WTC11 (cell line): ENCODE data around the gene B3GALNT2. TPM values are rescaled to one million over a fixed set of nuclear protein-coding genes. Genes with fewer than 3 reads are reported as not detected.

Experiments used
- ATAC-seq: fragments of 200-7000 bp; cut with Tn5 transposase; 2 replicates; pipeline ENCODE4 v1.10.0; 2021; ENCODE audit warnings: mild to moderate bottlenecking, moderate library complexity
- CTCF ChIA-PET: fragments of 300-600 bp; sonication (Branson Sonifier 250); formaldehyde crosslinking; loops from one replicate; lab custom pipeline; 2021; ENCODE audit warnings: antibody characterized with exemption; lab: Charles Lee
- POLR2A ChIA-PET: fragments of 350-600 bp; sonication (Branson Sonifier 250); formaldehyde crosslinking; loops from one replicate; lab custom pipeline; 2021; ENCODE audit warnings: antibody characterized with exemption; lab: Charles Lee
- DNase-seq: peaks from one replicate; pipeline ENCODE4 v3.0.0; 2021; ENCODE audit warnings: low spot score
- H3K27ac Mint-ChIP-seq: 2 replicates; pipeline ENCODE4 v1.8.0; 2021; ENCODE audit warnings: mixed read lengths
- H3K27me3 Mint-ChIP-seq: 2 replicates; pipeline ENCODE4 v1.8.0; 2021; ENCODE audit warnings: low read depth, mild to moderate bottlenecking, moderate library complexity, mixed read lengths
- H3K36me3 Mint-ChIP-seq: 2 replicates; pipeline ENCODE4 v1.8.0; 2021; ENCODE audit warnings: mixed read lengths
- H3K4me1 Mint-ChIP-seq: 2 replicates; pipeline ENCODE4 v1.8.0; 2022; ENCODE audit warnings: mixed read lengths
- H3K4me3 Mint-ChIP-seq: 2 replicates; pipeline ENCODE4 v1.8.0; 2021; ENCODE audit warnings: mild to moderate bottlenecking, moderate library complexity, mixed read lengths
- H3K9me3 Mint-ChIP-seq: 2 replicates; pipeline ENCODE4 v1.8.0; 2021; ENCODE audit warnings: mixed read lengths
- ATF2 ChIP-seq: sonication (generic); formaldehyde crosslinking; IDR thresholded peaks from 2 replicates; pipeline ENCODE4 v1.8.1; 2022; ENCODE audit warnings: low read depth, missing genetic modification reagents, borderline replicate concordance
- NR3C1 ChIP-seq: sonication (generic); formaldehyde crosslinking; conservative IDR thresholded peaks from 2 replicates; pipeline ENCODE4 v1.8.1; 2023; ENCODE audit warnings: low read depth, mild to moderate bottlenecking, missing genetic modification reagents
- SMAD4 ChIP-seq: sonication (generic); formaldehyde crosslinking; IDR thresholded peaks from 2 replicates; pipeline ENCODE4 v1.8.0; 2022; ENCODE audit warnings: mild to moderate bottlenecking, missing genetic modification reagents
- SOX15 ChIP-seq: fragments of 250-450 bp; sonication (Bioruptor Pico); IDR thresholded peaks from 2 replicates; pipeline ENCODE4 v1.9.0; 2021; ENCODE audit warnings: mild to moderate bottlenecking
- ZMAT4 ChIP-seq: fragments of 250-450 bp; sonication (Bioruptor Pico); IDR thresholded peaks from 2 replicates; pipeline ENCODE4 v1.9.0; 2021; ENCODE audit warnings: mild to moderate bottlenecking
- ZNF232 ChIP-seq: sonication (generic); formaldehyde crosslinking; IDR thresholded peaks from 2 replicates; pipeline ENCODE4 v1.8.0; 2022; ENCODE audit warnings: mild to moderate bottlenecking, missing genetic modification reagents
- ZNF281 ChIP-seq: sonication (generic); formaldehyde crosslinking; IDR thresholded peaks from 2 replicates; pipeline ENCODE4 v1.8.0; 2023; ENCODE audit warnings: mild to moderate bottlenecking, missing genetic modification reagents
- ZNF396 ChIP-seq: fragments of 250-450 bp; sonication (Bioruptor Pico); IDR thresholded peaks from 2 replicates; pipeline ENCODE4 v1.8.0; 2021; ENCODE audit warnings: mild to moderate bottlenecking, moderate library complexity, borderline replicate concordance
- ZNF671 ChIP-seq: fragments of 250-450 bp; sonication (Bioruptor Pico); IDR thresholded peaks from 2 replicates; pipeline ENCODE4 v1.8.0; 2021; ENCODE audit warnings: mild to moderate bottlenecking
- total RNA-seq: library from RNA; stranded (reverse); gene quantifications from 3 replicates; pipeline ENCODE4 v1.2.3, GENCODE V29; 2021
- TF ChIP-seq, protein P1 (sequence below): sonication (generic); formaldehyde crosslinking; IDR thresholded peaks from 2 replicates; pipeline ENCODE4 v1.8.1; 2022; ENCODE audit warnings: mild to moderate bottlenecking, moderate library complexity, missing genetic modification reagents
- TF ChIP-seq, protein P2 (sequence below): sonication (generic); formaldehyde crosslinking; IDR thresholded peaks from 2 replicates; pipeline ENCODE4 v1.8.1; 2022; ENCODE audit warnings: missing genetic modification reagents, borderline replicate concordance
- TF ChIP-seq, protein P3 (sequence below): sonication (generic); formaldehyde crosslinking; IDR thresholded peaks from 2 replicates; pipeline ENCODE4 v1.8.0; 2023; ENCODE audit warnings: missing genetic modification reagents, mild to moderate bottlenecking, borderline replicate concordance

B3GALNT2 gene
- total RNA-seq, 1 experiment from 2014 or later, result 41.7 TPM

GRCh38 chr1:235442788-235443429 lies 61.3 kb downstream of the B3GALNT2 start:
- no peaks in the 10 kb centered on the region for H3K27me3 Mint-ChIP-seq
- no peak overlapping the region for H3K27ac Mint-ChIP-seq
- ChIA-PET POLR2A (interaction anchor here (0.5 to 0.6 kb wide), 2 partner anchors 221 to 337 kb away, joined by 3 read pairs; no protein-coding TSS in a partner anchor), CTCF (no interaction called here)
- H3K4me1 Mint-ChIP-seq, result no peaks in the 10 kb centered on the region
- DNase-seq, result no peak
- H3K4me3 Mint-ChIP-seq, result no peak overlapping the region
- ATAC-seq, result no peak
- no peak for TF ChIP-seq ZNF281
- no peak for TF ChIP-seq ZMAT4
- TF ChIP-seq, protein P1, sequence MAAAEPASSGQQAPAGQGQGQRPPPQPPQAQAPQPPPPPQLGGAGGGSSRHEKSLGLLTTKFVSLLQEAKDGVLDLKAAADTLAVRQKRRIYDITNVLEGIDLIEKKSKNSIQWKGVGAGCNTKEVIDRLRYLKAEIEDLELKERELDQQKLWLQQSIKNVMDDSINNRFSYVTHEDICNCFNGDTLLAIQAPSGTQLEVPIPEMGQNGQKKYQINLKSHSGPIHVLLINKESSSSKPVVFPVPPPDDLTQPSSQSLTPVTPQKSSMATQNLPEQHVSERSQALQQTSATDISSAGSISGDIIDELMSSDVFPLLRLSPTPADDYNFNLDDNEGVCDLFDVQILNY (CRISPR knock-in tag), result no peak
- no peak for TF ChIP-seq ZNF396 (CRISPR knock-in tag)
- TF ChIP-seq, protein P2, sequence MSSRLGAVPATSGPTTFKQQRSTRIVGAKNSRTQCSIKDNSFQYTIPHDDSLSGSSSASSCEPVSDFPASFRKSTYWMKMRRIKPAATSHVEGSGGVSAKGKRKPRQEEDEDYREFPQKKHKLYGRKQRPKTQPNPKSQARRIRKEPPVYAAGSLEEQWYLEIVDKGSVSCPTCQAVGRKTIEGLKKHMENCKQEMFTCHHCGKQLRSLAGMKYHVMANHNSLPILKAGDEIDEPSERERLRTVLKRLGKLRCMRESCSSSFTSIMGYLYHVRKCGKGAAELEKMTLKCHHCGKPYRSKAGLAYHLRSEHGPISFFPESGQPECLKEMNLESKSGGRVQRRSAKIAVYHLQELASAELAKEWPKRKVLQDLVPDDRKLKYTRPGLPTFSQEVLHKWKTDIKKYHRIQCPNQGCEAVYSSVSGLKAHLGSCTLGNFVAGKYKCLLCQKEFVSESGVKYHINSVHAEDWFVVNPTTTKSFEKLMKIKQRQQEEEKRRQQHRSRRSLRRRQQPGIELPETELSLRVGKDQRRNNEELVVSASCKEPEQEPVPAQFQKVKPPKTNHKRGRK, result no peak
- TF ChIP-seq SMAD4 (CRISPR knock-in tag), result no peak
- TF ChIP-seq ZNF232 (CRISPR knock-in tag), result no peak
- no peak for TF ChIP-seq ATF2 (CRISPR knock-in tag)
- TF ChIP-seq NR3C1 (CRISPR knock-in tag), result no peak
- TF ChIP-seq, protein P3, sequence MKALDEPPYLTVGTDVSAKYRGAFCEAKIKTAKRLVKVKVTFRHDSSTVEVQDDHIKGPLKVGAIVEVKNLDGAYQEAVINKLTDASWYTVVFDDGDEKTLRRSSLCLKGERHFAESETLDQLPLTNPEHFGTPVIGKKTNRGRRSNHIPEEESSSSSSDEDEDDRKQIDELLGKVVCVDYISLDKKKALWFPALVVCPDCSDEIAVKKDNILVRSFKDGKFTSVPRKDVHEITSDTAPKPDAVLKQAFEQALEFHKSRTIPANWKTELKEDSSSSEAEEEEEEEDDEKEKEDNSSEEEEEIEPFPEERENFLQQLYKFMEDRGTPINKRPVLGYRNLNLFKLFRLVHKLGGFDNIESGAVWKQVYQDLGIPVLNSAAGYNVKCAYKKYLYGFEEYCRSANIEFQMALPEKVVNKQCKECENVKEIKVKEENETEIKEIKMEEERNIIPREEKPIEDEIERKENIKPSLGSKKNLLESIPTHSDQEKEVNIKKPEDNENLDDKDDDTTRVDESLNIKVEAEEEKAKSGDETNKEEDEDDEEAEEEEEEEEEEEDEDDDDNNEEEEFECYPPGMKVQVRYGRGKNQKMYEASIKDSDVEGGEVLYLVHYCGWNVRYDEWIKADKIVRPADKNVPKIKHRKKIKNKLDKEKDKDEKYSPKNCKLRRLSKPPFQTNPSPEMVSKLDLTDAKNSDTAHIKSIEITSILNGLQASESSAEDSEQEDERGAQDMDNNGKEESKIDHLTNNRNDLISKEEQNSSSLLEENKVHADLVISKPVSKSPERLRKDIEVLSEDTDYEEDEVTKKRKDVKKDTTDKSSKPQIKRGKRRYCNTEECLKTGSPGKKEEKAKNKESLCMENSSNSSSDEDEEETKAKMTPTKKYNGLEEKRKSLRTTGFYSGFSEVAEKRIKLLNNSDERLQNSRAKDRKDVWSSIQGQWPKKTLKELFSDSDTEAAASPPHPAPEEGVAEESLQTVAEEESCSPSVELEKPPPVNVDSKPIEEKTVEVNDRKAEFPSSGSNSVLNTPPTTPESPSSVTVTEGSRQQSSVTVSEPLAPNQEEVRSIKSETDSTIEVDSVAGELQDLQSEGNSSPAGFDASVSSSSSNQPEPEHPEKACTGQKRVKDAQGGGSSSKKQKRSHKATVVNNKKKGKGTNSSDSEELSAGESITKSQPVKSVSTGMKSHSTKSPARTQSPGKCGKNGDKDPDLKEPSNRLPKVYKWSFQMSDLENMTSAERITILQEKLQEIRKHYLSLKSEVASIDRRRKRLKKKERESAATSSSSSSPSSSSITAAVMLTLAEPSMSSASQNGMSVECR (CRISPR knock-in tag), result no peak
- TF ChIP-seq SOX15 (CRISPR knock-in tag), result no peak
- no peak for TF ChIP-seq ZNF671 (CRISPR knock-in tag)
- H3K9me3 Mint-ChIP-seq, result no peaks in the 10 kb centered on the region
- H3K36me3 Mint-ChIP-seq, result peaks cover 58% of the 10 kb centered on the region
